ENCODE data around the gene SNX6.

Gene SNX6

DNA sequence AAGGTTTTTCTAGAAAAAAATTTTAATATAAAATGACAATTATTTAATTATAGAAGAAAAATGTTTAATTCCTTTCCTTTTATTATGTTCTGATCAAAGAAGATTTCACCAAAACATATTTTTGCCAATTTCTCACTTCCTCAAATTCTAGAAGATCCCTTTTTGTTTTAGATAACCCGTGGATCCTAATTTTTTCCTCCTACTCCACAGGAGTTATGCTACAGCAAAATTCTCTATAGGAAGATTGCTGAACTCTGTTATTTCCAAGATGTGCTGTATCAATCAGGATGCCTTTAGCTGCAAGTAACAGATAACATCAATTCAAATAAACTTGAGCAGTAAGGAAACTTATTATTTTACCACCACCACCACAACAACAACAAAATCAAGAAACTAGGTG lies 3.8 kb upstream of the SNX6 start:
- DNase-seq, result no peak

DNA sequence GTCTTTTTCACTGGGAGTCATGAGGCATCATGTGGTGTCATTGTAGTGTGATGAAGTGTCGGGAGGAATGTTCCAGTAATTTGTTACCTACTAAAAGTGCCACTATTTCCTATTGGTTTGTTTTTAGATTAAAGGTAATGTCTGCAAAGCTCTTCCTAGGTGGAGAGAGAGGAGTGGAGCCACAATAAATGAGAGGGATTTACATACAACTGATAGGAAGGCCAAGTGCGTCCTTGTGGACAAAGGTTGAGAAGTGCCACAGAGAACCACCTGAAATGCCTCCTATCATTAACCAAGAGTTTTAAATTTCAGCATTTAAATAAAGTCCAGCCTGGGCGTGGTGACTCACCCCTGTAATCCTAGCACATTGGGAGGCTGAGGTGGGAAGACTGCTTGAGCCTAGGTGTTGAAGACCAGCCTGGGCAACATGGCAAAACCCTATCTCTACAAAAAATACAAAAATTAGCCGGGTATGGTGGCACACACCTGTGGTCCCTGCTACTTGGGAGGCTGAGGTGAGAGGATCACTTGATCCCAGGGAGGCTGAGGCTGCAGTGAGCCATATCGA lies 2.5 kb upstream of the SNX6 start:
- DNase-seq, result no peak

DNA sequence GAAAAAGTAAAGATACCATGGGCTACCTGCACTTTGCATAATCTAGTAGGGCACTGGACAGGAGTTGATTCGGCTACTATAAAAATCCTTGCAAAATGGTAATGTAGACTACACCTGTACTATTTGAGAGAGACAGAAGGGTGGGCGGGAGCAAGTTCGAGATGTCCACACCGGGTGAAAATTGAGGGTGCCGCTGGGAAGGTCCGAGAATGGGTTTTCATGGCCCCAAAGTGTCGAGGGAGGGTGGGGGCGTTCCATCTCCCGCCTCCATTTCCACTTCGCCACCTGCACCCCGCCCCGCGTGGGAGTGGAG lies 648 bp downstream of the SNX6 start:
- DNase-seq, result no peak

DNA sequence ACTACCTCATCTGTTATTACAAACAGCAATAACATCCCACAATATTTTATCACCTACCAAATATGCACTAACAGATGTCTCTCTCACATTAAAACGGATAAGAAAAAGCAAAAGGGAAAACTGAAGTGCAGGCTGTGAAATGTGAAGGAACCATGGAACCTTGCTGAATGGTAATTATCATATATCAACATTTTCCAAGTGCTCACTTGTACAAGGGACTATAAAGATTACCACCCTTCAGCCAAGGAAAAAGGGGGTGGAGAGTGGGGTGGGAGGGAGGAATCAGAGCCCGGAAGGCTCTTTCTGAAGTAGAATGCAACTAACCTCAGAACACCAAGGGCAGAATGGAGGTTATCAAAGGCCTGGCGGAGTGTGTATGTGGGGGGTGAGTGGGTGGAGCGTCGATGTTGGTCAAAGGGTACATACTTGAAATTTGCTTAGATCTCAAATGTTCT lies 1.2 kb downstream of the SNX6 start:
- no peak for DNase-seq

GRCh38 chr14:34623506-34623905 lies 6.4 kb downstream of the SNX6 start:
- no peak for DNase-seq

GRCh38 chr14:34620839-34621238 lies 9.1 kb downstream of the SNX6 start:
- DNase-seq, result no peak

DNA sequence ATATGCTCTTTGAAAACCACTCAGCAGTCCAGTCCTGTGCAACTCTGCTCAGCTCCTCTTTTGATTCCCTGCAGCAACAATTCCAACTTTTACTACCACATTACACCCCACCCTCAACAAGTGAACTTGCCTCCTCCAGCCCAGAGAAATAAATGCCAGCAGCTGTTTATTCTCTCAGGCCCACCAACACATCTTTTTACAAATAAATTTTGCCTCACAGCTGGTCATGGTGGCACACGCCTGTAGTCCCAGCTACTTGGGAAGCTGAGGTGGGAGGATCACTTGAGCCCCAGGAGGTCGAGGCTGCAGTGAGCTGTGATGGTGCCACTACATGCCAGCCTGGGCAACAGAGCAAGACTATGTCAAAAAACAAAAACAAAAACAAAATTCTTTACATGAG lies 9.8 kb downstream of the SNX6 start:
- no peak for DNase-seq

GRCh38 chr14:34619471-34619870 lies 10.5 kb downstream of the SNX6 start:
- DNase-seq, result no peak

DNA sequence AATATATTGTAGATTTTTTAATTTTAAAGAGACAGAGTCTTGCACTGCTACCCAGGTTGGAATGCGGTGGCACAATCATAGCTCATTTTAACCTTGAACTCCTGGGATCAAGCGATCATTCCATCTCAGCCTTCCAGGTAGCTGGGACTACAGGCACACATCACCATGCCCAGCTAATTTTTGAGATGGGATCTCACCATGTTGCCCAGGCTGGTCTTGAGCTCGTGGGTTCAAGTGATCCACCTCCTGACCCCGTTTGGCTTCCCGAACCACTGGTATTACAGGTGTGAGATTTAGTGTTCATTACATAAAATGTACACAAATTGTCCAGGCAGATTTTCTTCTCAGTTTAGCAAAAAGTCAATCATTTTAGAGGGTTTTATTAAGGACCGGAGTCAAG lies 13.6 kb downstream of the SNX6 start:
- no peak for DNase-seq

DNA sequence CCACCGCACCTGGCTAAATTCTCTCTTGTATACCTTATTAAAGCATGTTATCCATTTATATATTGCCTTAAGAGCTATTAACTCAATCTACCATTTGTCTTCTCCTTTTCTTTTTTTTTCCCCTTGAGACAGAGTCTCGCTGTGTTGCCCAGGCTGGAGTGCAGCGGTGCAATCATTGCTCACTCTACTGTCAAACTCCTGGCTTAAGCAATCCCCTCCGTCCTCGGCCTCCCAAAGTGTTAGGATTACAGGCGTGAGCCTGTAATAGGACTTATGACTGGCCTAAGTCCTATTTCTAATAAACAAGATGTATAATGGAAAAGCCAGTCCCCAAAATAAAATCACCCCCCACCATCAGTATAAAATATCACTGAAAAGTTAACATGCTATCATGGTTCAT lies 14.4 kb downstream of the SNX6 start:
- no peak for DNase-seq

DNA sequence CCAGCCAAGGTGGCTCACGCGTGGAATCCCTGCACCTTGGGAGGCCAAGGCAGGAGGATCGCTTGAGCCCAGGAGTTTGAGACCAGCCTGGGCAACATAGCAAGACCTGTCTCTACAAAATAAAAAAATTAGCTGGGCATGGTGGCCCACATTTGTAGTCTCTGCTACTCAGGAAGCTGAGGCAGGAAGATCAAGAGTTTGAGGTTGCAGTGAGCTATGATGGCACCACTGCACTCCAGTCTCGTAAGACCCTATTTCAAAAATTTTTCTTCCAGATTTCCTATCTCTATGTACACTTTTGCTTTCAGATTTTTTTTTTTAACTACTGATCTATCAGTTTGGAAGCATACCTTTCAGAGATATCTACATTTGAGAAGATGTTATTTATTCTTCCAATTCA lies 15.3 kb downstream of the SNX6 start:
- no peak for DNase-seq

GRCh38 chr14:34610101-34610500 lies 19.8 kb downstream of the SNX6 start:
- DNase-seq, result no peak

GRCh38 chr14:34605461-34605860 lies 24.5 kb downstream of the SNX6 start:
- no peak for DNase-seq

GRCh38 chr14:34604995-34605394 lies 25.0 kb downstream of the SNX6 start:
- DNase-seq, result no peak

DNA sequence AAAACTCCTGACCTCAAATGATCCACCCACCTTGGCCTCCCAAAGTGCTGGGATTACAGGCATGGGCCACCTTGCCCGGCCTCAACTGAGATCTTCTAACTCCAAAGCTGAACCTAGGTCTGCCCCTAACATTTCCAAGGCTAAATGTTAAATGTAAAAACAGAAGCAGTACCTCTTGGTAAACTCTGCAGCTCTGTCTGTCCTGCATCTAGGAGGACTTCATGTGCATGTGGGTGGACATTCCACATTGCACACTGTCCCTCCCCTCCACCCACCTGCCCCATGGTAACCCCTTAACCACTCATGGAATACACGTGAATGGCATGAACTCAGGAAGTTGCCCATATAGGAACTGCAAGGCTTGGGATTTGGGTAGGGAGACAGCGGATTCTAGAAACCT lies 33.1 kb downstream of the SNX6 start:
- no peak for DNase-seq

GRCh38 chr14:34593740-34594375 lies 36.1 kb downstream of the SNX6 start:
- no peak for DNase-seq

DNA sequence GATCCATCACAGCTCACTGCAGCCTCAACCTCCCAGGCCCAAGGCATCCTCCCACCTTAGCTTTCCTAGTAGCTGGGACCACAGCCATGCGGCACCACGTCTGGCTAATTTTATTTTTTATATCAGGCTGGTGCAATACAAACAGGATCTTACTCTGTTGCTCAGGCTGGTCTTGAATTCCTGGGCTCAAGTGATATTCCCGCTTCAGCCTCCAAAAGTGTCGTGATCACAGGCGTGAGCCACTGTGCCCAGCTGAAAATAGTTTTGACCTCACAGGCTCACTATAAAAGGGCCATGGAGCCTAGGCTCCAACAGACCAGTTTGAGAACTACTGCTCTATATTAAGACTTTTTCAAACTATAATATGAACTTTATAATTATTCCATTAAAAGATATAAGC lies 37.3 kb downstream of the SNX6 start:
- DNase-seq, result no peak

- no peak for DNase-seq
Observed at GRCh38 chr14:34583525-34583924, 46.4 kb downstream of the SNX6 start.

GRCh38 chr14:34582117-34582680 lies 47.7 kb downstream of the SNX6 start:
- DNase-seq, result no peak

GRCh38 chr14:34580381-34580780 lies 49.6 kb downstream of the SNX6 start:
- no peak for DNase-seq

DNA sequence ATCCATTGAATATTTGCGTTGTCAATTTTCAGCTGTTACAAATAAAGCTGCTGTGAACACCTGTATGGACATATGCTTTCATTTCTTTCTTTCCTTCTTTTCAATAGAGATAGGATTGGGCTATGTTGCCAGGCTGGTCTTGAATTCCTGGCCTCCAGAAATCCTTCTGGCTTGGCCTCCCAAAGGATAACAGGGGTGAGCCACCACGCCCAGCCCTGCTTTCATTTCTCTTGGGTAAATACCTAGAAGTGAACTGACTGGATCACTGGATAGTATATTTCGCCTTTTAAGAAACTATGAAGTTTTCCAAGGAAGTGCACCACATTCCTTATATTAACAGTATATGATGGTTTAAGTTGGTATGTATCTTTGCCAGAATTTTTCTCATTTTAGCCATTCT lies 58.2 kb downstream of the SNX6 start:
- no peak for DNase-seq

DNA sequence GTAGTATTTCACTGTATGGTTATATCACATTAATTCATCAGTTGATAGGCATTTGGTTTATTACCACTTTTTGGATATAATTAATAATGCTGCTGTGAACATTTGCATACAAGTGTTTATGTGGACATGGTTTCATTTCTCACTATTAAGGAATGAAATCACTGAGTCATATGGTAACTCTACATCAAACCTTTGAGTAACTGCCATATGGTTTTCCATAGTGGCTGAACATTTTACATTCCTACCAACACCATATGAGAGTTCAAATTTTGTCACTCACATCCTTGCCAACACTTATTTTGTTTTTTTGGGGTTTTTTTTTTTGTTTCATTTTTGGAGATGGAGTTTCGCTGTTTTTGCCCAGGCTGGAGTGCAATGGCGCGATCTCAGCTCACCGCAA lies 60.2 kb downstream of the SNX6 start:
- DNase-seq, result no peak

DNA sequence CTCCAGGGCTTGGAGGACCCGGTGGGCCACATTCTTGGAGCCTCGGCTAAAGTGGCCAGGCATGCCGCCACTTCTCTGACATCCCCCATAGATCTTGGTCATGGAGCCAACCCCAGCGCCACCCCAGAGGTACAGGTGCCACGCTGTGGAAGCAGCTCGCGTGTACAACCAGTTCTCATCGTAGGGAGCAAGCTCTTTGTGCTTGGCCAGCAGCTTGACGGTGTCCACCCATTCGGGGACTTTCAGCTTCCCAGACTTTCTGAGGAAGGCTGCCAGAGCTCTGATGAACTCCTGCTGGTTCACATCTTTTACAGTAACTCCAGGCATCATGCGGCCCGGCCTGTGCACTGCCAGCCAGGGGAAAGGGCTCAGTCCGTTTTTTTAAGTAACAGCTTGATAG lies 61.1 kb downstream of the SNX6 start:
- DNase-seq, result no peak

DNA sequence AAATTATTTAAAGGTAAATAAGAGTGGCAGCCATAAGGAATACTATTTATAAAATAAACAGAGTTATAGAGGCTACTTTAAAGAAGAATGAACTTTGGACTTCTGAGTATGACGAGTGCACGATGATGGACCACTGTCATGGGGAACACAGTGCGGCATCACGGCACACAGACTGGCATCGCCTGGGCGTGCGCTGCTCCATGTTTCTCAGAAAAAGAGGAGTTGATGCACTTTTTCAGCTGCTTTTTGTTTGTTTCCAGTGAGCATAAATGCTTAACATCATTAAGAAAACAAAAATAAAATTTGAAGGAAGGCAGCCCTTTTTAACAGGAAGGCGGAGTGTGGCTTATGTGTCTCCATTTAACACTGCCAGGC lies 67.2 kb downstream of the SNX6 start:
- no peak for DNase-seq
